GM12878 (cell line): Measurements from ENCODE around the gene CCDC71L. TPM values are rescaled to one million over a fixed set of nuclear protein-coding genes. Genes with fewer than 3 reads are reported as not detected.

ENCODE experiments used
- BACH1 ChIP-seq: fragments of 450-650 bp; IDR thresholded peaks from 2 replicates; pipeline ENCODE4 v1.6.1; 2017; ENCODE audit warnings: mild to moderate bottlenecking, borderline replicate concordance
- BHLHE40 ChIP-seq, 2 experiments: fragments of 450-650 bp in 1 of 2; IDR thresholded peaks; 2 replicates each; pipeline ENCODE4 v1.6.1; 2011 to 2017; ENCODE audit warnings: low read depth in 2 of 2, borderline replicate concordance in 1 of 2, improper control_type of control experiment in 1 of 2, low read length in 1 of 2, mild to moderate bottlenecking in 1 of 2
- CBX5 ChIP-seq: sonication (generic); IDR thresholded peaks from 2 replicates; pipeline ENCODE4 v1.6.1; 2016; ENCODE audit warnings: low read depth, moderate library complexity, mild to moderate bottlenecking, inconsistent platforms
- CTCF ChIP-seq, 3 experiments: IDR thresholded peaks in 2 of 3; conservative IDR thresholded peaks in 1 of 3; 2 replicates each; pipeline ENCODE4 v1.5.1; 2011; ENCODE audit warnings: low read depth in 3 of 3, low read length in 3 of 3, mild to moderate bottlenecking in 3 of 3, control low read depth in 2 of 3, moderate library complexity in 2 of 3, inconsistent platforms in 1 of 3, mixed read lengths in 1 of 3; ENCODE audit not compliant: control insufficient read depth in 2 of 3, insufficient read depth in 1 of 3; ENCODE audit errors: extremely low read depth in 1 of 3
- DPF2 ChIP-seq: fragments of 450-650 bp; IDR thresholded peaks from 2 replicates; pipeline ENCODE4 v1.6.1; 2017; ENCODE audit warnings: mild to moderate bottlenecking
- EED ChIP-seq: sonication (generic); IDR thresholded peaks from 2 replicates; pipeline ENCODE4 v1.6.1; 2016; ENCODE audit warnings: antibody characterized with exemption, low read depth
- ESRRA ChIP-seq: IDR thresholded peaks from 2 replicates; pipeline ENCODE4 v1.6.1; 2012; ENCODE audit warnings: mild to moderate bottlenecking, low read length, improper control_type of control experiment
- ETV6 ChIP-seq, 2 experiments: fragments of 450-650 bp in 1 of 2; IDR thresholded peaks in 1 of 2; conservative IDR thresholded peaks in 1 of 2; 2 replicates each; pipeline ENCODE4 v1.6.1; 2014; ENCODE audit warnings: antibody characterized with exemption in 1 of 2, borderline replicate concordance in 1 of 2, low read depth in 1 of 2, mild to moderate bottlenecking in 1 of 2, moderate library complexity in 1 of 2
- GATAD2B ChIP-seq: fragments of 450-650 bp; conservative IDR thresholded peaks from 2 replicates; pipeline ENCODE4 v1.6.1; 2017; ENCODE audit warnings: low read depth, mild to moderate bottlenecking, moderate library complexity
- LARP7 ChIP-seq: fragments of 450-650 bp; IDR thresholded peaks from 2 replicates; pipeline ENCODE4 v1.6.1; 2017; ENCODE audit warnings: mild to moderate bottlenecking
- MEF2A ChIP-seq: IDR thresholded peaks from 2 replicates; pipeline ENCODE4 v1.6.1; 2011; ENCODE audit warnings: low read depth, mild to moderate bottlenecking, low read length, moderate library complexity; ENCODE audit not compliant: insufficient read depth
- POLR2A ChIP-seq: IDR thresholded peaks from 2 replicates; pipeline ENCODE4 v1.6.1; 2011; ENCODE audit warnings: low read depth, mild to moderate bottlenecking, low read length
- POU2F2 ChIP-seq: IDR thresholded peaks from 3 replicates; pipeline ENCODE4 v1.6.1; 2011; ENCODE audit warnings: low read depth, mild to moderate bottlenecking, low read length, borderline replicate concordance
- RBBP5 ChIP-seq: fragments of 200-600 bp; sonication (generic); conservative IDR thresholded peaks from 2 replicates; pipeline ENCODE4 v1.6.1; 2016
- RCOR1 ChIP-seq: conservative IDR thresholded peaks from 2 replicates; pipeline ENCODE4 v1.6.1; 2012; ENCODE audit warnings: low read depth, low read length, improper control_type of control experiment
- REST ChIP-seq: IDR thresholded peaks from 2 replicates; pipeline ENCODE4 v1.6.1; 2012; ENCODE audit warnings: mild to moderate bottlenecking, low read depth, low read length
- SP1 ChIP-seq: IDR thresholded peaks from one replicate; pipeline ENCODE4 v1.6.1; 2011; ENCODE audit warnings: low read depth, low read length
- TAF1 ChIP-seq: IDR thresholded peaks from 2 replicates; pipeline ENCODE4 v1.6.1; 2011; ENCODE audit warnings: mild to moderate bottlenecking, low read depth, low read length, borderline replicate concordance
- TCF3 ChIP-seq: IDR thresholded peaks from 2 replicates; pipeline ENCODE4 v1.6.1; 2012; ENCODE audit warnings: low read depth, mild to moderate bottlenecking, low read length, borderline replicate concordance; ENCODE audit not compliant: insufficient read depth
- YY1 ChIP-seq: IDR thresholded peaks from 2 replicates; pipeline ENCODE4 v1.6.1; 2011; ENCODE audit warnings: low read depth, mild to moderate bottlenecking, low read length
- ZNF24 ChIP-seq: fragments of 450-650 bp; IDR thresholded peaks from 2 replicates; pipeline ENCODE4 v1.6.1; 2017; ENCODE audit warnings: antibody characterized with exemption, mild to moderate bottlenecking
- polyA plus RNA-seq, 11 experiments: library from polyadenylated mRNA; depleted of rRNA in 4 of 11; unstranded in 6 of 11; stranded (reverse) in 5 of 11; fragments of >200 nt; fragmentation: Nextera tagmentation in 4 of 11; fragmentation: Illumina TruSeq in 1 of 11; extraction: Ambion mirVana in 4 of 11; extraction: Trizol in 1 of 11; gene quantifications; 1 replicate in 1 of 11; 2 replicates in 10 of 11; pipeline versions ENCODE4 v1.2.1 to v1.2.3, GENCODE V29; 2011 to 2016; ENCODE audit warnings: inconsistent platforms in 2 of 11, missing spikeins in 2 of 11, low read depth in 1 of 11
- total RNA-seq, 4 experiments: library from RNA; depleted of rRNA in 3 of 4; stranded (reverse); fragments of >200 nt in 3 of 4; fragmentation: Illumina TruSeq in 1 of 4; extraction: Trizol in 1 of 4; gene quantifications; 2 replicates each; pipeline versions ENCODE4 v1.2.1 to v1.2.3, GENCODE V29; 2013 to 2021
- TF ChIP-seq, protein P1 (sequence below): fragments of 450-650 bp; IDR thresholded peaks from 2 replicates; pipeline ENCODE4 v1.6.1; 2017; ENCODE audit warnings: low read depth, mild to moderate bottlenecking, moderate library complexity

CCDC71L gene
- total and polyA plus RNA-seq, 10 of the 15 experiments (the other 5 are each of a cell fraction or from before 2014, with no cell fraction given): 1.1 to 20.7 (median 3.8) TPM

DNA sequence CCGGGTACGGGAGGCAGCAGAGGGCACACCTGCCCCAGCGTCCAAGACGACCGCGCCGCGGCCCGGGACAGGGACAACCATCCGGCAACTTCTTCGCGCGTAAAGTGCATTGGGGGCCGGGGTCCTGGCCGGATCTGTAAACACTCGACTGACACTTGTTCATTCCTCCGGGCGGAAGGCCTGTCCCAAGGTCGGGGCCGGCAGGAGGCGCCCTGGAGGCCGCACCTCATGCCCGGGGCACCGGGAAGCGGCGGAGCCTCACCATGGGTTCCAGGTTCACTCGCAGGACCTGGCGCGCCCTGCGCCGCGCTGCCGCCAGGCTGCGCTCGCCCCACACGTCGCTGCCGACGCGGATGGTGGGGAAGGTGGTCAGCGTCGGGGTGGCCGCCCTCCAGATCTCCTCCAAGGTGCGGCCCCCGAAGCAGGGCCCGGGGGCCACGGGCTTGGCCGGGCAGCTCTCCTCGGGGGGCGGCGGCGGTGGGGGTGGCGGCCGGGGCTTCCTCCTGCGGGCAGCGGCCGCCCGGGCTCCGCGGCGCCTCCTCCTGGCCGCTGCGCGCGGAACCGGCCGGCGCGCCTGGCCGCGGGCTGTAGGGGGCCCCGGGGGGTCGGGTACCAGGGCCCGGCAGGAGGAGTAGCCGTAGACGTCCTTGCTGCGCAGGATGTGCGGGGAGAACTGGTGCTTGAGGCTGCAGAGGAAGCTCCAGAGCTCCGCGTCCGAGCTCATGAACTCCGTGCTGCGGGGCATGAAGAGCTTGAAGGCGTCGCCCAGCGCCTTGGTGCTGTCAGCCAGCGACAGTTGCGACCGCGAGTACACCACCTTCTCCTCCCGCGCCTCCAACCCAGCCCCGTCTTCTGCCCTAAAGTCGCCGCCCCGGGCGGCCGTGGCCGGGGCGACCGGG, 746 bp downstream of the CCDC71L start (continued):
- TF ChIP-seq, protein P1, sequence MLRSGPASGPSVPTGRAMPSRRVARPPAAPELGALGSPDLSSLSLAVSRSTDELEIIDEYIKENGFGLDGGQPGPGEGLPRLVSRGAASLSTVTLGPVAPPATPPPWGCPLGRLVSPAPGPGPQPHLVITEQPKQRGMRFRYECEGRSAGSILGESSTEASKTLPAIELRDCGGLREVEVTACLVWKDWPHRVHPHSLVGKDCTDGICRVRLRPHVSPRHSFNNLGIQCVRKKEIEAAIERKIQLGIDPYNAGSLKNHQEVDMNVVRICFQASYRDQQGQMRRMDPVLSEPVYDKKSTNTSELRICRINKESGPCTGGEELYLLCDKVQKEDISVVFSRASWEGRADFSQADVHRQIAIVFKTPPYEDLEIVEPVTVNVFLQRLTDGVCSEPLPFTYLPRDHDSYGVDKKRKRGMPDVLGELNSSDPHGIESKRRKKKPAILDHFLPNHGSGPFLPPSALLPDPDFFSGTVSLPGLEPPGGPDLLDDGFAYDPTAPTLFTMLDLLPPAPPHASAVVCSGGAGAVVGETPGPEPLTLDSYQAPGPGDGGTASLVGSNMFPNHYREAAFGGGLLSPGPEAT: no peak
- TF ChIP-seq ESRRA (no peak), DPF2 (peak; percentile 59; the same call in 1 of the 2 replicates), ETV6 (conservative IDR thresholded peaks at IDR 0.05 in 1 of 2, IDR thresholded peaks at IDR 0.05 in 1 of 2; ENCODE audit: borderline replicate concordance in 1 of 2, low read depth in 1 of 2) (peak in 1 of 2 experiments; percentile 13; a peak in 1 of 4 replicates), EED (peak; percentile 45; the same call in 1 of the 2 replicates), TAF1 (no peak), REST (no peak), POU2F2 (no peak; the same call in 1 of the 3 replicates), MEF2A (peak; percentile 24; the same call in 1 of the 2 replicates), CTCF (IDR thresholded peaks at IDR 0.05 in 2 of 3, conservative IDR thresholded peaks at IDR 0.05 in 1 of 3; ENCODE audit: control insufficient read depth in 2 of 3, extremely low read depth in 1 of 3, insufficient read depth in 1 of 3, low read depth in 3 of 3, low read length in 3 of 3) (peak; percentile 78 to 94 (median 89)), SP1 (no peak), RCOR1 (no peak), BHLHE40 (IDR thresholded peaks at IDR 0.05; ENCODE audit: borderline replicate concordance in 1 of 2, low read depth in 2 of 2, low read length in 1 of 2) (peak; percentile 12 to 14; a peak in 1 of 4 replicates), ZNF24 (peak; percentile 26; the same call in 1 of the 2 replicates), BACH1 (peak; percentile 33; the same call in 1 of the 2 replicates), CBX5 (peak; percentile 87; the same call in 1 of the 2 replicates), TCF3 (peak; percentile 8; the same call in 1 of the 2 replicates), GATAD2B (peak; percentile 56), POLR2A (peak; percentile 78), YY1 (peak; percentile 80), LARP7 (peak; percentile 79), RBBP5 (no peak)
